Thyroid gland (tissue), 4 donors: ENCODE data around the gene KCNQ1OT1. TPM values are rescaled to one million over a fixed set of nuclear protein-coding genes. Genes with fewer than 3 reads are reported as not detected.

Source experiments
- DNase-seq, 2 donors: peaks; one replicate each; pipeline ENCODE4 v3.0.0-alpha.2; 2019
- H3K27ac ChIP-seq, 3 donors: fragments of 200-600 bp; sonication (generic); 1 replicate in 2 of 3; 2 replicates in 1 of 3; pipeline ENCODE4 v1.5.1; 2016 to 2019; ENCODE audit warnings: mild to moderate bottlenecking in 1 of 3, moderate library complexity in 1 of 3
- H3K27me3 ChIP-seq: fragments of 200-600 bp; sonication (generic); one replicate; pipeline ENCODE4 v1.5.1; 2019
- H3K36me3 ChIP-seq, 2 donors: fragments of 200-600 bp; sonication (generic); one replicate each; pipeline ENCODE4 v1.5.1; 2016 to 2019
- H3K4me1 ChIP-seq, 2 donors: fragments of 200-600 bp; sonication (generic); one replicate each; pipeline ENCODE4 v1.5.1; 2017 to 2019
- H3K4me3 ChIP-seq, 3 donors: fragments of 200-600 bp; sonication (generic); replicated peaks in 1 of 3; 1 replicate in 2 of 3; 2 replicates in 1 of 3; pipeline ENCODE4 v1.5.1; 2016; ENCODE audit warnings: mild to moderate bottlenecking in 1 of 3
- H3K9me3 ChIP-seq: fragments of 200-600 bp; sonication (generic); one replicate; pipeline ENCODE4 v1.5.1; 2017
- CTCF ChIP-seq, 6 experiments: fragments of 200-600 bp in 3 of 6; fragments of 450-650 bp in 3 of 6; sonication (generic) in 3 of 6; IDR thresholded peaks; one replicate each; pipeline ENCODE4 v1.5.1; 2016 to 2019; ENCODE audit warnings: antibody characterized with exemption in 6 of 6, mild to moderate bottlenecking in 2 of 6, inconsistent platforms in 1 of 6, moderate library complexity in 1 of 6
- POLR2A ChIP-seq, 2 donors: fragments of 450-650 bp; IDR thresholded peaks; one replicate each; pipeline ENCODE4 v1.6.1; 2017; ENCODE audit warnings: antibody characterized with exemption in 2 of 2, mild to moderate bottlenecking in 2 of 2, moderate library complexity in 1 of 2
- WGBS, 2 donors: methylation state at CpG; one replicate each; pipeline ENCODE4 v1.1.5; 2017; 5-methylcytosine and 5-hydroxymethylcytosine counted together
- intact Hi-C: fragments of 100-400 bp; cut with DNase I; formaldehyde crosslinking; loops from one replicate; pipeline ENCODE4 v1.15.1; 2023
- total RNA-seq, 4 donors: library from RNA; depleted of rRNA; stranded (reverse); fragments of >200 nt; gene quantifications; one replicate each; pipeline ENCODE4 v1.2.3, GENCODE V29; 2016

Gene KCNQ1OT1
- total RNA-seq, 4 donors from 2014 or later = 2.0 to 4.1 (median 3.2) TPM

GRCh38 chr11:2732940-2733628, 33.3 kb upstream of the KCNQ1OT1 start:
- intact Hi-C loops = no loop called here
- Histone ChIP-seq H3K9me3 (no peaks in the 10 kb centered on the region), H3K36me3 (no peaks in the 10 kb centered on the region), H3K4me3 (no peak overlapping the region), H3K4me1 (no peaks in the 10 kb centered on the region), H3K27ac (no peak overlapping the region), H3K27me3 (no peaks in the 10 kb centered on the region)
- no peak for TF ChIP-seq POLR2A (IDR thresholded peaks at IDR 0.05)
- TF ChIP-seq CTCF (IDR thresholded peaks at IDR 0.05) = no peak
- no peak for DNase-seq
- WGBS, 2 donors = 85 to 91% methylated on average over 11 of the region's 12 CpGs

GRCh38 chr11:2732261-2732939, 32.6 kb upstream of the KCNQ1OT1 start:
- H3K9me3 ChIP-seq = no peaks in the 10 kb centered on the region
- 91% methylated on average over 26 to 31 of the region's 32 CpGs for WGBS, 2 donors
- DNase-seq = no peak
- no peaks in the 10 kb centered on the region for H3K4me1 ChIP-seq
- H3K4me3 ChIP-seq = no peak overlapping the region
- no peak for TF ChIP-seq CTCF (IDR thresholded peaks at IDR 0.05)
- no peak for TF ChIP-seq POLR2A (IDR thresholded peaks at IDR 0.05)
- H3K27me3 ChIP-seq = no peaks in the 10 kb centered on the region
- H3K36me3 ChIP-seq = no peaks in the 10 kb centered on the region
- H3K27ac ChIP-seq = no peak overlapping the region
- intact Hi-C loops = no loop called here

GRCh38 chr11:2731130-2732125, 31.6 kb upstream of the KCNQ1OT1 start:
- TF ChIP-seq POLR2A (IDR thresholded peaks at IDR 0.05) (no peak), CTCF (IDR thresholded peaks at IDR 0.05) (no peak)
- Histone ChIP-seq H3K4me1 (no peaks in the 10 kb centered on the region), H3K4me3 (no peak overlapping the region), H3K36me3 (no peaks in the 10 kb centered on the region), H3K27ac (no peak overlapping the region), H3K9me3 (no peaks in the 10 kb centered on the region), H3K27me3 (no peaks in the 10 kb centered on the region)
- no peak for DNase-seq
- 87 to 91% methylated on average over 7 to 27 of the region's 28 CpGs for WGBS, 2 donors
- intact Hi-C loops = no loop called here

- TF ChIP-seq CTCF (IDR thresholded peaks at IDR 0.05) (no peak), POLR2A (IDR thresholded peaks at IDR 0.05) (no peak)
- no peaks in the 10 kb centered on the region for H3K9me3 ChIP-seq
- H3K27me3 ChIP-seq = no peaks in the 10 kb centered on the region
- no peak overlapping the region for H3K27ac ChIP-seq
- peaks cover 0 to under 1% of the 10 kb centered on the region in 2 donors for H3K4me1 ChIP-seq
- H3K36me3 ChIP-seq = no peaks in the 10 kb centered on the region
- intact Hi-C loops = no loop called here
- no peak for DNase-seq
- 80 to 83% methylated on average over 10 to 16 of the region's 16 CpGs for WGBS, 2 donors
- H3K4me3 ChIP-seq = no peak overlapping the region
Measured at GRCh38 chr11:2730272-2731129, 30.7 kb upstream of the KCNQ1OT1 start.
